Erythroblast (primary cell): Measurements from ENCODE around the gene DEUP1.

ENCODE experiments used
- GATA1 ChIP-seq: IDR thresholded peaks from 2 replicates; pipeline ENCODE4 v1.6.1; 2011; ENCODE audit warnings: low read depth, mild to moderate bottlenecking, control low read depth, low read length, moderate library complexity
- POLR2A ChIP-seq: IDR thresholded peaks from 2 replicates; pipeline ENCODE4 v1.6.1; 2011; ENCODE audit warnings: mild to moderate bottlenecking, low read length

DNA sequence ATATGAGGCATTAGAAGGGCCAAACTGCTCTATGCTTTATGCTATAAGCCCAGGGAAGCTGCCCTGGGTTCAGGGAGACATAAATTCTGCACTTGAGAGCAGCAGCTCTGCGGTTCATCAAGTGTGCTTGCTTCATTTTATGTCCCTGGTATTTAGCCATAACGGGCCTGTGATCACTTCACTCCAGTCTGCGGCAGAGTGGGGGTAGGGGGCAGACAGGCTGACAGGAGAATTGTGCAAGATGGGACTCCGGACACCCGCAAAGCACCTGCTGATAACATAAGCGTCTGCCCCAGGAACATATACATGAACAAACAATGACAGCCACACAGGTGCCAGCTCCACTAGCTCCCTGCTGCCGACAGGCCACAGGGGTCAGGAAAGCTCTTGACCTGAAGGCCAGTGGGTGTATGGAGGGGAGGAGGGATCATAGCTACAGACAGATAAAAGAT lies 156.5 kb downstream of the DEUP1 start:
- no peak for TF ChIP-seq POLR2A
- TF ChIP-seq GATA1 = no peak
